ENCODE results near the gene PDZD7.

The PDZD7 gene

GRCh38 chr10:101005361-101005760 lies 25.6 kb downstream of the PDZD7 start:
- no peak for DNase-seq (ENCODE audit: low spot score)
- TF ChIP-seq, protein P1, sequence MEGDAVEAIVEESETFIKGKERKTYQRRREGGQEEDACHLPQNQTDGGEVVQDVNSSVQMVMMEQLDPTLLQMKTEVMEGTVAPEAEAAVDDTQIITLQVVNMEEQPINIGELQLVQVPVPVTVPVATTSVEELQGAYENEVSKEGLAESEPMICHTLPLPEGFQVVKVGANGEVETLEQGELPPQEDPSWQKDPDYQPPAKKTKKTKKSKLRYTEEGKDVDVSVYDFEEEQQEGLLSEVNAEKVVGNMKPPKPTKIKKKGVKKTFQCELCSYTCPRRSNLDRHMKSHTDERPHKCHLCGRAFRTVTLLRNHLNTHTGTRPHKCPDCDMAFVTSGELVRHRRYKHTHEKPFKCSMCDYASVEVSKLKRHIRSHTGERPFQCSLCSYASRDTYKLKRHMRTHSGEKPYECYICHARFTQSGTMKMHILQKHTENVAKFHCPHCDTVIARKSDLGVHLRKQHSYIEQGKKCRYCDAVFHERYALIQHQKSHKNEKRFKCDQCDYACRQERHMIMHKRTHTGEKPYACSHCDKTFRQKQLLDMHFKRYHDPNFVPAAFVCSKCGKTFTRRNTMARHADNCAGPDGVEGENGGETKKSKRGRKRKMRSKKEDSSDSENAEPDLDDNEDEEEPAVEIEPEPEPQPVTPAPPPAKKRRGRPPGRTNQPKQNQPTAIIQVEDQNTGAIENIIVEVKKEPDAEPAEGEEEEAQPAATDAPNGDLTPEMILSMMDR (IDR thresholded peaks at IDR 0.05; ENCODE audit: extremely low read depth, missing control alignments), result no peak

GRCh38 chr10:101003639-101004206 lies 27.2 kb downstream of the PDZD7 start:
- TF ChIP-seq, protein P1 (IDR thresholded peaks at IDR 0.05; ENCODE audit: extremely low read depth, missing control alignments), result no peak
- DNase-seq (ENCODE audit: low spot score), result no peak

- no peak for DNase-seq (ENCODE audit: low spot score)
- TF ChIP-seq, protein P1 (IDR thresholded peaks at IDR 0.05; ENCODE audit: extremely low read depth, missing control alignments), result no peak
Observed at GRCh38 chr10:101002456-101002855, 28.5 kb downstream of the PDZD7 start.

DNA sequence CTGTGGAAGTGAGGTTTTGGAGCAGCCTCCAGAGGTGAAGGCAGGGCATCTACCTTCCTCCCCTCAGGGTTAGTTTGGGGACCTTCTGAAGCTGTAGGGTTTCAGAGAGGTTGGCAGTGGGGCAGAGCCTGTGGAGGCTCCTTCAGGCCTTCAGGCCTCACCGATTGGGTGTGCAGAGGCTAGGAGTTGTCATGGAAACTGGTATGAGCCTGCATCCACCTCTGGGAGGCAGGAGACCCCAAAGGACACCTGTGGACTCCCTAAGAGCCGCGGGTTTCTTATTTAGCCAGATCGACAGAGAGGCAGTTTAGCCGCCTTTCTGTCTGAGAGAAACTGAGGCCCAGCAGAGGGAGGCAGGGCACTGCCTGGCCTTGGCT lies 29.3 kb downstream of the PDZD7 start:
- no peak for DNase-seq (ENCODE audit: low spot score)
- TF ChIP-seq, protein P1 (IDR thresholded peaks at IDR 0.05; ENCODE audit: extremely low read depth, missing control alignments), result no peak

DNA sequence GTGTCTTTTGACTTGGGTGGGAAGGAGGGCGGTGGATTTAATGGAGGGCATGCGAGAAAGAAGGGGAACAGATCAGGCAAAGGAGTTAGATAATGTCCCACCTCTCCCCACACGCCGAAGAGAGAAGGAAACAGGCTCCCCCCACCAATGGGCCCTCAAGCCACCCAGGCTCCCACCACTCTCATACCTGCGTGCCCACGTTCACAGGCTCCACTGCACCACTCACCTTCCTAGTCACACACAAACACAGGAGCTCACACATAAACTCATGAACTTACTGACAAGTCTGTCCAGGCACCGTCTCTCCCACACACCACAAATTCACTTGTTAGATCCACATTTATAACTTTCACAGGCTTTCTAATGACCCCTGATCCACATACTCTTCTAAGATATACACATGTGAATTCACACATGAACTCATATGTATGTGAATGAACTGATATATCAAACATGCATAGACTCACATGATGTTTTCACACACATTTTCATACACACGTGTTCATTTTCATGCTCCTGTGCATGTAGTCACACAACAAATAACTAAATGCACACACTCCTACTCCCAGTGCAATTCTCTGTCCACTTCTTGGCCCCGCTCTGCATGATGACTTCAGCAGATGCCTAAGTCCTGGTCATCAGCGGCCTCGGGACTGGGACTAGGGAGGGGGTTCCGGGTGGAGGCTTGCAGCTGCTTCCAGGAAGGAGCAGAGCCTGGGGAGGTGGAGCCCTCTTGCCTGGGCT lies 29.8 kb downstream of the PDZD7 start:
- TF ChIP-seq, protein P1 (IDR thresholded peaks at IDR 0.05; ENCODE audit: extremely low read depth, missing control alignments), result no peak
- no peak for DNase-seq (ENCODE audit: low spot score)

DNA sequence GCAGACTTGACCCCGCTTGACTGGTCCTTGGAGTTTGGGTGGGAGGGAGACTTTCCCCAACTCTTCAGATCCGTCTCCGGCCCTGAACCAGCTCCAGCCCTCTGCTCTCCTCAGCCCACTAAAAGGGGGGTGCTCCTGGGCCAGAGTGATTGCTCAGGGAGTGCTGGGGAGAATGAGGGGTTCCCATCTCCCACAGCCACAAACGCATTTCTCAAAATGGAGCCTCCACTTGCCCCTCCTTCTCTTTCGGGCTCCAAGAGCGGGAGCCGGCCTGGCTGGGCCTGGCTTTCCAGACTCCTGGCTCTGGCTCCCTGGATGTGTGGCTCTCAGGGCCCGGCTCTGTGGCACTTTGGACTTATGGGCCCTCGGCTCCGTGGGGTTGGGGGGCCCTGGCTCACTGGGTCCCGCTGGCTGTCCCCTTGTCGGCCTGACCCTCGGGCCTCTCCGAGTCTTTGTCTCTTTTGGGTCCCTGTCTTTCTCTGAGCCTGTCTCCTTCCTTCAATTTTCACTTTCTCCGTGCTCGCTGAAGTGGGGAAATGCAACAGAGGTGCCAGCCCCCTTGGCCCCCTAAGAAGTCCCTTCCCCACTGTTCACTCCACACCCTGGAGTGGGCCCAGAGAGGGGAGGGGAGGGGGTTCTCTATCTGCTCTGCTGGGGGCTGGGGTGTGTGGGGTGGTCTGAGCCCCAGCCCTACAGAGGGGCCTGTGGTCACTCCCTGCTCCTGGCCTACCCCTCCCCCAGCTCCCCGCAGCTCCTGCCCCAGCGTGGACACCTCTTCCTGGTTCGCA lies 30.6 kb downstream of the PDZD7 start:
- TF ChIP-seq, protein P1 (IDR thresholded peaks at IDR 0.05; ENCODE audit: extremely low read depth, missing control alignments), result no peak
- DNase-seq (ENCODE audit: low spot score), result no peak

GRCh38 chr10:100999742-101000126 lies 31.2 kb downstream of the PDZD7 start, which contains the start of gene LZTS2:
LZTS2 (plus strand) TSS chr10:100999808; CDS start chr10:101002539, 2,731 bp downstream.
- DNase-seq (ENCODE audit: low spot score), result no peak
- TF ChIP-seq, protein P1 (IDR thresholded peaks at IDR 0.05; ENCODE audit: extremely low read depth, missing control alignments), result no peak

Measured in GM20000 (cell line).